GM23248 (cell line): Measurements from ENCODE around the gene DUOXA1. TPM values are rescaled to one million over a fixed set of nuclear protein-coding genes. Genes with fewer than 3 reads are reported as not detected.
A peak's percentile ranks its signal among the peaks of the same experiment; 100 is the strongest.

ENCODE experiments used
- DNase-seq: peaks from one replicate; pipeline ENCODE4 v3.0.0-alpha.2; 2015
- H2AFZ ChIP-seq: fragments of 200-600 bp; sonication (generic); 2 replicates; pipeline ENCODE4 v1.6.1; 2016; ENCODE audit warnings: antibody characterized with exemption
- H3F3A ChIP-seq: fragments of 200-600 bp; sonication (generic); 2 replicates; pipeline ENCODE4 v1.6.1; 2016; ENCODE audit warnings: mild to moderate bottlenecking, antibody characterized with exemption, mixed run types; ENCODE audit not compliant: insufficient read depth
- H3K27ac ChIP-seq: fragments of 200-600 bp; sonication (generic); 2 replicates; pipeline ENCODE4 v1.5.1; 2016; ENCODE audit warnings: mild to moderate bottlenecking
- H3K27me3 ChIP-seq: fragments of 200-600 bp; sonication (generic); replicated peaks from 2 replicates; pipeline ENCODE4 v1.6.1; 2016; ENCODE audit warnings: mild to moderate bottlenecking; ENCODE audit not compliant: insufficient read depth
- H3K36me3 ChIP-seq: fragments of 200-600 bp; sonication (generic); 2 replicates; pipeline ENCODE4 v1.6.1; 2016; ENCODE audit warnings: low read depth, mild to moderate bottlenecking
- H3K4me1 ChIP-seq: fragments of 200-600 bp; sonication (generic); 2 replicates; pipeline ENCODE4 v1.6.1; 2016; ENCODE audit warnings: mild to moderate bottlenecking; ENCODE audit not compliant: insufficient read depth
- H3K4me2 ChIP-seq: fragments of 200-600 bp; sonication (generic); one replicate; pipeline ENCODE4 v1.6.1; 2016; ENCODE audit warnings: mild to moderate bottlenecking; ENCODE audit not compliant: unreplicated experiment
- H3K4me3 ChIP-seq: fragments of 200-600 bp; sonication (generic); 2 replicates; pipeline ENCODE4 v1.5.1; 2016; ENCODE audit warnings: mild to moderate bottlenecking
- H3K79me2 ChIP-seq: fragments of 200-600 bp; sonication (generic); 2 replicates; pipeline ENCODE4 v1.6.1; 2016; ENCODE audit warnings: mild to moderate bottlenecking; ENCODE audit not compliant: insufficient read depth
- H3K9ac ChIP-seq: fragments of 200-600 bp; sonication (generic); 2 replicates; pipeline ENCODE4 v1.6.1; 2016; ENCODE audit warnings: mild to moderate bottlenecking
- H3K9me2 ChIP-seq: fragments of 200-600 bp; sonication (generic); 2 replicates; pipeline ENCODE4 v1.6.1; 2016; ENCODE audit warnings: mixed run types, mild to moderate bottlenecking, moderate library complexity; ENCODE audit not compliant: insufficient read depth
- H3K9me3 ChIP-seq: fragments of 200-600 bp; sonication (generic); one replicate; pipeline ENCODE4 v1.6.1; 2017; ENCODE audit warnings: low read depth
- H4K20me1 ChIP-seq: fragments of 200-600 bp; sonication (generic); 2 replicates; pipeline ENCODE4 v1.6.0; 2016; ENCODE audit not compliant: insufficient read depth
- EZH2 ChIP-seq: fragments of 200-600 bp; sonication (generic); IDR thresholded peaks from 2 replicates; pipeline ENCODE4 v1.6.1; 2018; ENCODE audit warnings: antibody characterized with exemption, mild to moderate bottlenecking; ENCODE audit not compliant: insufficient read depth, poor library complexity, severe bottlenecking
- EZH2phosphoT487 ChIP-seq: fragments of 200-600 bp; sonication (generic); IDR thresholded peaks from 2 replicates; pipeline ENCODE4 v1.6.1; 2018; ENCODE audit warnings: antibody characterized with exemption, moderate library complexity, mild to moderate bottlenecking, low read depth; ENCODE audit not compliant: insufficient read depth
- WGBS, 2 experiments: methylation state at CpG; one replicate each; pipeline ENCODE4 v1.1.6; 2015 to 2017; ENCODE audit warnings: low lambda C conversion rate in 2 of 2, low coverage in 1 of 2; ENCODE audit errors: missing lambda C conversion rate in 2 of 2; 5-methylcytosine and 5-hydroxymethylcytosine counted together
- in situ Hi-C: fragments of 300-500 bp; cut with MboI; formaldehyde crosslinking; loops from 2 replicates; pipeline ENCODE4 v1.15.0; 2020
- polyA plus RNA-seq: library from polyadenylated mRNA; unstranded; fragments of >200 nt; fragmentation: Nextera tagmentation; extraction: Ambion mirVana; gene quantifications from 2 replicates; pipeline ENCODE4 v1.2.1, GENCODE V29; 2016
- total RNA-seq: library from RNA; depleted of rRNA; stranded (reverse); fragments of >200 nt; shearing (Covaris generic); gene quantifications from 2 replicates; pipeline ENCODE4 v1.2.3, GENCODE V29; 2014

The DUOXA1 gene
- total and polyA plus RNA-seq, 2 experiments from 2014 or later, result 0.61 to 2.4 TPM

- H3K9ac ChIP-seq, result no peak overlapping the region
- no peak overlapping the region for H2AFZ ChIP-seq
- no peaks in the 10 kb centered on the region; the same call in 1 of the 2 replicates for H3K27me3 ChIP-seq
- no peak overlapping the region for H3K4me2 ChIP-seq
- no peak overlapping the region for H3K27ac ChIP-seq
- no peaks in the 10 kb centered on the region for H4K20me1 ChIP-seq
- TF ChIP-seq EZH2 (no peak), EZH2phosphoT487 (no peak)
- no peaks in the 10 kb centered on the region for H3K79me2 ChIP-seq
- no peaks in the 10 kb centered on the region for H3F3A ChIP-seq
- H3K4me1 ChIP-seq, result no peaks in the 10 kb centered on the region
- no peak for DNase-seq
- no peaks in the 10 kb centered on the region for H3K36me3 ChIP-seq
- no peaks in the 10 kb centered on the region for H3K9me3 ChIP-seq
- 86 to 88% methylated on average over 7 of the region's 7 CpGs for WGBS, 2 experiments
- no peak overlapping the region for H3K4me3 ChIP-seq
- in situ Hi-C loops, result no loop called here
- H3K9me2 ChIP-seq, result no peaks in the 10 kb centered on the region
Observed at GRCh38 chr15:45097466-45097865, 32.2 kb downstream of the DUOXA1 start.

GRCh38 chr15:45095661-45096060, 34.0 kb downstream of the DUOXA1 start:
- H2AFZ ChIP-seq, result no peak overlapping the region
- in situ Hi-C loops, result no loop called here
- H3K9me2 ChIP-seq, result no peaks in the 10 kb centered on the region
- H3K4me2 ChIP-seq, result no peak overlapping the region
- no peak overlapping the region for H3K9ac ChIP-seq
- H3K79me2 ChIP-seq, result no peaks in the 10 kb centered on the region
- 69 to 72% methylated on average over 10 to 11 of the region's 11 CpGs for WGBS, 2 experiments
- H3K9me3 ChIP-seq, result no peaks in the 10 kb centered on the region
- H3K36me3 ChIP-seq, result no peaks in the 10 kb centered on the region
- H3F3A ChIP-seq, result no peaks in the 10 kb centered on the region
- no peaks in the 10 kb centered on the region for H4K20me1 ChIP-seq
- H3K4me1 ChIP-seq, result no peaks in the 10 kb centered on the region
- no peak for DNase-seq
- TF ChIP-seq EZH2 (no peak), EZH2phosphoT487 (no peak)
- no peaks in the 10 kb centered on the region; the same call in 1 of the 2 replicates for H3K27me3 ChIP-seq
- H3K27ac ChIP-seq, result no peak overlapping the region
- H3K4me3 ChIP-seq, result no peak overlapping the region

GRCh38 chr15:45094358-45094730, 35.3 kb downstream of the DUOXA1 start:
- peak; percentile 10 for DNase-seq
- no peak overlapping the region for H2AFZ ChIP-seq
- 40 to 43% methylated on average over 9 of the region's 9 CpGs for WGBS, 2 experiments

GRCh38 chr15:45093622-45094357, 35.9 kb downstream of the DUOXA1 start:
- no peaks in the 10 kb centered on the region for H4K20me1 ChIP-seq
- no peak overlapping the region for H3K9ac ChIP-seq
- WGBS, 2 experiments, result 61 to 62% methylated on average over 11 of the region's 11 CpGs
- no peak overlapping the region for H2AFZ ChIP-seq
- no peak overlapping the region for H3K4me3 ChIP-seq
- H3K27me3 ChIP-seq, result peaks cover 15% of the 10 kb centered on the region
- no peaks in the 10 kb centered on the region for H3K4me1 ChIP-seq
- H3K9me2 ChIP-seq, result no peaks in the 10 kb centered on the region
- no peak for DNase-seq
- no peaks in the 10 kb centered on the region for H3F3A ChIP-seq
- H3K27ac ChIP-seq, result no peak overlapping the region
- in situ Hi-C loops, result no loop called here
- no peak for TF ChIP-seq EZH2
- no peak overlapping the region for H3K4me2 ChIP-seq
- no peaks in the 10 kb centered on the region for H3K79me2 ChIP-seq
- no peaks in the 10 kb centered on the region for H3K9me3 ChIP-seq
- H3K36me3 ChIP-seq, result no peaks in the 10 kb centered on the region

More at GRCh38 chr15:45094358-45094730, 35.3 kb downstream of the DUOXA1 start:
- no peak for TF ChIP-seq EZH2
- TF ChIP-seq EZH2phosphoT487, result no peak
- Histone ChIP-seq H3K9me2 (no peaks in the 10 kb centered on the region), H3K4me1 (no peaks in the 10 kb centered on the region), H3K27me3 (peaks cover 10% of the 10 kb centered on the region), H3K4me3 (no peak overlapping the region), H3K9me3 (no peaks in the 10 kb centered on the region), H3K9ac (no peak overlapping the region), H4K20me1 (no peaks in the 10 kb centered on the region), H3K4me2 (no peak overlapping the region), H3F3A (no peaks in the 10 kb centered on the region), H3K27ac (no peak overlapping the region), H3K79me2 (no peaks in the 10 kb centered on the region), H3K36me3 (no peaks in the 10 kb centered on the region)
- in situ Hi-C loops, result no loop called here

- no peaks in the 10 kb centered on the region for H3K79me2 ChIP-seq
- no peaks in the 10 kb centered on the region for H3K4me1 ChIP-seq
- no peak overlapping the region for H3K4me3 ChIP-seq
- DNase-seq, result no peak
- no peaks in the 10 kb centered on the region for H3K9me3 ChIP-seq
- WGBS, 2 experiments, result 63 to 67% methylated on average over 4 of the region's 4 CpGs
- no peak overlapping the region for H3K4me2 ChIP-seq
- H3K9ac ChIP-seq, result no peak overlapping the region
- no peaks in the 10 kb centered on the region for H3K36me3 ChIP-seq
- no peaks in the 10 kb centered on the region for H3K9me2 ChIP-seq
- no peaks in the 10 kb centered on the region for H3F3A ChIP-seq
- H3K27ac ChIP-seq, result no peak overlapping the region
- in situ Hi-C loops, result no loop called here
- peaks cover 21% of the 10 kb centered on the region for H3K27me3 ChIP-seq
- no peaks in the 10 kb centered on the region for H4K20me1 ChIP-seq
- TF ChIP-seq EZH2phosphoT487 (no peak), EZH2 (no peak)
- no peak overlapping the region for H2AFZ ChIP-seq
Observed at GRCh38 chr15:45093013-45093412, 36.7 kb downstream of the DUOXA1 start.
